CD4-positive, alpha-beta T cell treated with Interleukin-2 at 100 ng/mL for 4 hours (primary cell): ENCODE results near the gene OTUB1.

ENCODE experiments used
- DNase-seq: peaks from one replicate; pipeline ENCODE4 v3.0.0-alpha.2; 2020; ENCODE audit warnings: low spot score

OTUB1 gene

DNA sequence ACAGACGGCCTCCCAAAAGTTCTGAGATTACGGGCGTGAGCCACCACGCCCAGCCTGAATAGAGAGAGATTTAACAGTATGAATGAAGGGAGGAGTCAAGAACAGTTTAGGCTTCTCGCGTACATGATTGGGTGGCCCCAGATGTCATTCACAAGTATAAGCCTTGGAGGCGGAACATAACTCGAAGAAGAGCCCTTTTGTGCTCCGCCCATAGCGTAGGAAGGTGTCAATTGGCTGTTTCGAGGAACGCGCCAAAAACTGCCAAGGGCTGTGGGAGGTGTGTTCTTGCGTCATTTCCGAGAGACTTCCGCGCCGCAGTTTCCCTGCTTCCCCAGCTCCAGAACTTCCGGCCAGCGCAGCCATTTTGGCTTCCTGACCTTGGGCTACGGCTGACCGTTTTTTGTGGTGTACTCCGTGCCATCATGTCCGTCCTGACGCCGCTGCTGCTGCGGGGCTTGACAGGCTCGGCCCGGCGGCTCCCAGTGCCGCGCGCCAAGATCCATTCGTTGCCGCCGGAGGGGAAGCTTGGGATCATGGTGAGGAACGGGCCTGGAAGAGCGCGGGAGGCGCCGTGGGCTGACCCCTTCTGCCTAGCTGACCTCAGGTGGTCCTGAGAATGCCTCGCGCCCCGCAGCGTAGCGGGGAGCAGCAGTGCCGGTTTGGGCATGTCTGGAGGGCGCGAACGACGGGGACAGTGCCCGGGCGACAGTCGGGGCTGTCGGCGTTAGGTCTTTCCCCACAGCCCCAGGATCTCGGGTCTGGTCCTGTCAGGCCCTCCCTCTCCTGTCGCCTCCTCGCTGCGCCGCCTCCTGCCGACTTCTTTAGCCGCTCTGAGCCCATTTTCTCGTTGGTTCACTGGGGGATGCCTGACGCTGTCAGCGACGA, 11.7 kb upstream of the OTUB1 start, which contains the start of gene COX8A:
TSS of gene COX8A (plus strand) at position 362 of the 885 bp plus-strand sequence. CDS start at position 423, 61 bp downstream.
- peak; percentile 98 for DNase-seq

DNA sequence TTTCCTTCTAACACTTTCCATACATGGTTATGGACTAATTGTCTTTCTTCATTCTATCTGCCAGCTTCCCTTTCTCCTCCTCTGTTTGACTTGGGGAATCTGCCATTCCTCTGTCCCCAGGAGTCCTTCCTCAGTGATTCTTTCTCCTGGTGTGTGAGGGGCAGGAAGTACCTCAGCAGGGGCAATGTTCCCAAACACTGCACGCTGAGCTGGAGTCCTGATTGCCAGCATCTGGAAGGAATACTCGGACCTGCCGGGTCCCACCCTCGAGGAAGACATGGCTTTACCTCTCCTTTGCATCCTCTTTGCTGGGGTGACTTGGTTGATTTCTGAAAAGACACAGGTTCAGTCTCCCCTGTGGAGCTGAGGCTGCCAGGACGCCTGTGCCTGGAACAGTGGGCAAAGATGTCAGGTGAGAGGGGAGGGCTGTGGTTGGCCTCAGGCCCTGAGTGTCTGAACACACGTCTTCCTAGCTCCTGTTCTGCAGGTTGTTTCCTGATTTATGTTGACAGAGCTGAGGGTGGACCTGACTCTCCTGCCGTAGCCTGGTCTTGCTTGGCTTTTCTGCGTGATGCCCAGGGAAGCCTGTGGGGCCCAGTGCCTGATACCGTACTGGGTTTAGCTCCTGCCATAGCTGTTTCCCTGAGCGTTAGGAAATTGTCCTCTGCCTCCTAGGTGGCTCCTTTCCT, 7.5 kb upstream of the OTUB1 start:
- no peak for DNase-seq

- no peak for DNase-seq
These were observed 6.8 kb upstream of the OTUB1 start for GRCh38 chr11:63979426-63979825.

- peak; percentile 69 for DNase-seq
These were observed 454 bp upstream of the OTUB1 start for GRCh38 chr11:63985812-63986155.

DNA sequence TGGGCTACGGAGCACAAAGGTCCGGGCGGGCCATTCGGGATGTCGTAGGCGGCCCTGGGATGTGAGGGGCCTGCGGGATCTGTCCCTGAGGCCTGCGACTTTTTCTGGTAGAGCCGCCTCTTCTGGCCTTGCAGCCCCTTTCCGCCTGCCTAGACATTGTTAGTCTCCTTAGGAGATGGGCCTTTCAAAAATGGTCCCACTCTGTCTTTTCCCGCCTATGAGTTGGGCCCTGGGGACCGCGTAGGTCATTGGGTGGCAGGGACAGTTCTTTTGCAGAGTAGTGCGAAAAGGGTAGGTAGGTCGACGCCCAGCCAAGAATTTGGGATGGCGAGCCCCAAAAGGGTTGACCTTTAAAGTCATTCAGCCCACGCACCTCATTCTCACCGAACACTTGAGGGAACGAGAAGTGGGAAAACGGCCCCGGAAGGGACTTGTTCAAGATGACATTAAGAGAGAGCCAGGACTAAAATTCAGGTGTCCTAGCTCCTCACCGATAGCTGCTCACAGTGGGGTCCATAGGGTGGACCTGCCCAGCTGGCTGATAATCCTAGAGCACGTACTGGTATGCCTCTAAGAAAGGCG, 785 bp downstream of the OTUB1 start:
- no peak for DNase-seq

DNA sequence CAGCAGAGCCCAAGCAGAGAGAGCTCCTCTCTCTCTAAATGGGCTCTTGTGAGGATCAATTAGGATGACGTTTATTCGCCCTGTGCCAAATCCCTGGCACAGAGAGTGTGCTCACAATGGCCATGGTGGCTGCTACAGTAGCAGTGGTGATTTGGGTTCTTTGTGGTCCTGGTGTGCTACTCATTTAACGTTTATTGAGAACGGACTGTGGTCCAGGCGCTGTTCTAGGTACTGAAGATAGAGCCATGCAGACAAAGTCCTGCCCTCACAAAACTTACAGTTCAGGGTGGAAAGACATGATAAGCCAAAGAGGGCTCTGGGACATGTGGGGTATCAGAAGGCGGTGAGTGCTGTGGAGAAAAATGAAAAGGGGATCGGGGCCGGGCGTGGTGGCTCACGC, 5.3 kb downstream of the OTUB1 start:
- DNase-seq = no peak

DNA sequence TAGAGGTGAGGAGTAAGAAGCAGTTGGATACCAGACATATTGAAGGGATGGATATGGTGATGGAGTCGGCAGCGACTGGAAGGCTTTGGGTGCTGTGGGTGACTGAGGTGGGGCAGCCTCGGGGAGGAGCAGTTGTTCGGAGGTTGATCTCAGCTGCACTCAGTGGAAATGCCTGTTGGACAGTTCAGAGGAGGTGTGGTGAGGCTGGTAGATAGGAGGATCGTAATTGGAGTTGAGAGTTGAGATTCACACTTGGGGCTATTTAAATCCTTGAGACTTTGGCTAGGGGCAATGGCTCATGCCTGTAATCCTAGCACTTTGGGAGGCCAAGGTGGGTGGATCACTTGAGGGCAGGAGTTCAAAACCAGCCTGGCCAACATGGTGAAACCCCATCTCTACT, 6.9 kb downstream of the OTUB1 start:
- no peak for DNase-seq

DNA sequence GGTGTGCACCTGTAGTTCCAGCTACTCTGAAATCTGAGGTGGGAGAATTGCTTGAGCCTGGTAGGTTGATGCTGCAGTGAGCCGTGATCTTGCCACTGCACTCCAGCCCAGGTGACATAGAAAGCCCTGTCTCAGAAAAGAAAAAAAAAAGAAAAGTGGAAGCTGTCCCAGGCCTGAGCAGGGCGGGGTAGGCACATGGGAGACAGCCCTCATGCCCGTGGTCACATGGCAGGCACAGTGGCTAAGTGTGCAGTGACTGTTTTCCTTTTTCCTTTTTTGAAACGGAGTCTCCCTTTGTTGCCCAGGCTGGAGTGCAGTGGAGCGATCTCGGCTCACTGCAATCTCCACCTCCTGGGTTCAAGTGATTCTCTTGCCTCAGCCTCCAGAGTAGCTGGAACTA, 7.8 kb downstream of the OTUB1 start:
- no peak for DNase-seq

- no peak for DNase-seq
These were observed 10.3 kb downstream of the OTUB1 start for GRCh38 chr11:63996512-63996911.

DNA sequence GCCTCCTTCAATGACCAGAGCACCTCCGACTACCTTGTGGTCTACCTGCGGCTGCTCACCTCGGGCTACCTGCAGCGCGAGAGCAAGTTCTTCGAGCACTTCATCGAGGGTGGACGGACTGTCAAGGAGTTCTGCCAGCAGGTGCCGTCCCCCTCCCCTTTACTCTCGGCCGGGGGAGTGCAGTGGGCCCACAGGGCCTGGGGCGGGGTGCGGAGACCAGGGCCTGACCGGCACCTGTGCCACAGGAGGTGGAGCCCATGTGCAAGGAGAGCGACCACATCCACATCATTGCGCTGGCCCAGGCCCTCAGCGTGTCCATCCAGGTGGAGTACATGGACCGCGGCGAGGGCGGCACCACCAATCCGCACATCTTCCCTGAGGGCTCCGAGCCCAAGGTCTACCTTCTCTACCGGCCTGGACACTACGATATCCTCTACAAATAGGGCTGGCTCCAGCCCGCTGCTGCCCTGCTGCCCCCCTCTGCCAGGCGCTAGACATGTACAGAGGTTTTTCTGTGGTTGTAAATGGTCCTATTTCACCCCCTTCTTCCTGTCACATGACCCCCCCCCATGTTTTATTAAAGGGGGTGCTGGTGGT, 11.0 kb downstream of the OTUB1 start:
- DNase-seq = no peak

DNA sequence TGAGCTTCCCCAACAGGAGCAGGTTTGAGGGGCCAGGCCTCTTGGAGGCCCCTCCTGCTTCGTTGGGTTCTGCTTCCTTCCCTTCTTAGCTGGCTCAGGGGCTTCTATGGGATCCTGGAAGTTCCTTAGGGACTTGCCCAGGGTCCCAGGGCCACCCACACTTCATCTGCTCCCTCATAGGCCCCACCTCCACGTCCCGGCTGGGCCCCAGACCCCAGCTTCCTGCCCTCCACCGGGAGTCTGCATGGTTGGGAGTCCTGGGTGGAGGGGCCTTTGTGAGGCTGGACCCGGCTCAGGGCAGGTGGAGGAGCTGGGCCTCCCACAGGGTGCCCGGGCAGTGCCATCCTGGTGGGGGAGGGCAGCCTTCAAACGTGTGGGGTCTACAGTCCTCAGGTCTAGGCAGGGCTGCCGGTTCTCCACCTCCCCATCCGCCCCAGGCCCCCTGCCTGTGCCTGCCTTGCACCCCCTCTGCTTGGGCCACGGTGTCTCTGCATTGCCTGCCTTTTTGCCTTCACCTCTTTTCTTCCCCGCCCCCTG, 11.6 kb downstream of the OTUB1 start:
- DNase-seq = no peak

DNA sequence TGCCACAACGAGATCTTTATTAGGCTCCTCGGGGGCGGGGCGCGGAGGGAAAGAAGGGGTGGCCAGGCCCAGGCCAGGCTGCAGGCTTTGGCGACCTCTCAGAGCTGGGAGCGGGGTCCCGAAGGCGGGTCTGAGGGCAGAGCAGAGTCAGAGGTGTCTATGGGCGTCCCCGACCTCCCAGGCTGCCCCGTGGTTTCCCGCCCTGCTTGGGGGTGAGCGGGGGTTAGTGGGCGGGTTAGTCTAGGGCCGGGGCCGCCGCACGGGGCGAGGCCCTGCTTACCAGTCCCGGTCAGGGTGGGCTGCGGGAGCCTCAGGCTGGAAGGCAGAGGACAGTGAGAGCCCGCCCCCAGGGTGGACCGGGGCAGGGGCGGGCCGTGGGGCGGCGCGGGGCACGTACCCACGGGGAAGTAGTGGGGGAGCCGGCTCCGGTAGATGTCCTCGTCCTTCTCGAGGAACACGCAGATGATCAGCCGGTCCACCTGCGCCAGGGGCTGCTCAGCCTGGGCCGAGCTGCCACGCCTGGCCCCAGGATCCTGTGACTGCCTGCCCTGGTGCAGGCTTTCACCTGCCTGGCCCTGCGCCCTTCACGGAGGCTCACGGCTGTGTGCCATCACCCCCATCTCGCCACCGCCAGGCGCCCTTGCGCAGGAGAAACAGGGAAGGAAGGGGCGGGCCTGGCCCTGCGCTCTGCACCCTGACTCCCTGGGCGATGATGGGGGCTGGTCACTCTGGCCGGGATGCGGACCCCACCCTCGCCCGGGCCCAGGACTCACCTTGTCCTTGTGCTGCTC, 12.5 kb downstream of the OTUB1 start:
- no peak for DNase-seq

- DNase-seq = peak; percentile 59
These were observed 13.2 kb downstream of the OTUB1 start for GRCh38 chr11:63999349-64000025.

- DNase-seq = peak; percentile 66
These were observed 13.9 kb downstream of the OTUB1 start for GRCh38 chr11:64000026-64000739.

DNA sequence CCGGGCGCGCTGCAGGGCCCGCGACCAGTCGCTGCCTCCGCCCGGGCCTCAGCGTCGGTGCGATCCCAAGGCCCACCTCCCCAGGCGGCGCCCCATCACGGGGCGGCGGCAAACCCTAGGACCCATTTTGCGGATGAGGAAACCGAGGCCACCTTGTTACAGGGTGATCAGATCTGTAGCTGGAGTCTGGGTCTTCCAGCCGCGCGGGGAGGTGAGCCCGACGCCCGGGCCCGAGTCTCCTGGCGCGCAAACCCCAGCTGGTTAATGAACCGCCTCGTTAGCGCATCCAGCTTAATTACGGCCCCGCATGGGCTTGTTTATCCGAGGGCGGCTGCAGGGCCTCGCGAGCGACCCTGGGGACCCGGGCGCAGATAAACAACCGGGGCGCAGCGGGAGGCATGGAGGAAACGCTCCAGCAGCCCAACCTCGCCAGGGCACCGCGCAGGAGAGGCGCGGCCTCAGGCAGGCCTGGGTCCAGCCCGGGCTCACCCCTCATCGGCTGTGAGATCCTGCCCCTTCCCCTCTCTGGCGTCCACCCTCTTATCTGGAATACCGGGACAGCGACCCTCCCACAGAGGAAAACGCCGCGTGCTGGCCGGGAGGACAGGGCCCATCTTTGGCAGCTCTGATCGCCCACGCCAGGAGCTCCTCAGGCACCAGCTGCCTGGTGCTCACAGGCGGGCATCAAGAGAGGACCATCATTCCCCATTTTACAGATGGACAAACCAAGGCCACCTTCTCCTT, 14.7 kb downstream of the OTUB1 start:
- DNase-seq = no peak

GRCh38 chr11:64001484-64002420, 15.5 kb downstream of the OTUB1 start:
- DNase-seq = no peak

GRCh38 chr11:64003807-64004589, 17.8 kb downstream of the OTUB1 start:
- DNase-seq = no peak

GRCh38 chr11:64004590-64004984, 18.3 kb downstream of the OTUB1 start:
- no peak for DNase-seq
